Left lung (tissue), 10 donors: ENCODE results near the gene DTX4. TPM values are rescaled to one million over a fixed set of nuclear protein-coding genes. Genes with fewer than 3 reads are reported as not detected.
A peak's percentile ranks its signal among the peaks of the same experiment; 100 is the strongest.

ENCODE experiments used
- ATAC-seq: fragments of 200-7000 bp; cut with Tn5 transposase; one replicate; pipeline ENCODE4 v1.9.1; 2020; ENCODE audit warnings: moderate library complexity
- DNase-seq, 4 donors: peaks; one replicate each; pipeline ENCODE4 v3.0.0-alpha.2; 2013 to 2020
- H3K27ac ChIP-seq, 2 donors: fragments of 200-600 bp; sonication (generic) in 1 of 2; one replicate each; pipeline versions ENCODE4 v1.5.0 to v1.8.0; 2020 to 2021
- H3K27me3 ChIP-seq, 2 donors: fragments of 200-600 bp; sonication (generic) in 1 of 2; one replicate each; pipeline versions ENCODE4 v1.5.0 to v1.8.0; 2020 to 2021
- H3K36me3 ChIP-seq, 2 donors: fragments of 200-600 bp; sonication (generic) in 1 of 2; one replicate each; pipeline versions ENCODE4 v1.5.0 to v1.8.0; 2020 to 2021
- H3K4me1 ChIP-seq, 2 donors: fragments of 200-600 bp; one replicate each; pipeline ENCODE4 v1.8.0; 2021
- H3K4me3 ChIP-seq, 2 donors: fragments of 200-600 bp; sonication (generic) in 1 of 2; one replicate each; pipeline versions ENCODE4 v1.5.0 to v1.8.0; 2020 to 2021; ENCODE audit warnings: mild to moderate bottlenecking in 1 of 2
- H3K9me3 ChIP-seq, 2 donors: fragments of 200-600 bp; sonication (generic) in 1 of 2; one replicate each; pipeline versions ENCODE4 v1.5.0 to v1.8.0; 2020 to 2021
- CTCF ChIP-seq, 2 donors: fragments of 200-600 bp; sonication (generic) in 1 of 2; IDR thresholded peaks; one replicate each; pipeline versions ENCODE4 v1.5.0 to v1.8.0; 2021; ENCODE audit warnings: antibody characterized with exemption in 2 of 2
- intact Hi-C, 2 donors: fragments of 100-400 bp; cut with DNase I; formaldehyde crosslinking; loops; one replicate each; pipeline versions ENCODE4 v1.11.2 to v1.14.2; 2022
- polyA plus RNA-seq, 6 donors: library from polyadenylated mRNA; unstranded; fragments of 120-200 nt; gene quantifications; one replicate each; pipeline ENCODE4 v1.2.1, GENCODE V29; 2013; ENCODE audit not compliant: insufficient read length in 6 of 6
- total RNA-seq, 2 donors: library from RNA; stranded (reverse); fragmentation: NEBNext Ultra II Directional; extraction: Animal tissue kit (Norgen Biotek cat#: 25700); gene quantifications; one replicate each; pipeline ENCODE4 v1.2.1, GENCODE V29; 2021
- donor health status: DM: no; HTN: yes; CAD: no.
- donor health status: DM: no; HTN: no; CAD: no.

The DTX4 gene
- total and polyA plus RNA-seq, 8 donors: 33.2 to 74.9 (median 67.2) TPM

- H3K36me3 ChIP-seq: peaks cover 0 to 13% of the 10 kb centered on the region in 2 donors
- ATAC-seq: peak; percentile 47
- DNase-seq: peak in 1 of 4 donors; percentile 66
- H3K27ac ChIP-seq: peak overlapping the region; percentile 51 to 70
- no peak for TF ChIP-seq CTCF (IDR thresholded peaks at IDR 0.05)
- H3K9me3 ChIP-seq: no peaks in the 10 kb centered on the region
- intact Hi-C loops: no loop called here
- H3K27me3 ChIP-seq: no peaks in the 10 kb centered on the region
- no peak overlapping the region for H3K4me3 ChIP-seq
- peaks cover 50 to 65% of the 10 kb centered on the region in 2 donors for H3K4me1 ChIP-seq
These were observed 13.5 kb downstream of the DTX4 start for GRCh38 chr11:59185386-59185945.

GRCh38 chr11:59186130-59186594, 14.2 kb downstream of the DTX4 start:
- Histone ChIP-seq H3K4me1 (peaks cover 50 to 70% of the 10 kb centered on the region in 2 donors), H3K4me3 (no peak overlapping the region), H3K36me3 (peaks cover 0 to 13% of the 10 kb centered on the region in 2 donors), H3K27me3 (no peaks in the 10 kb centered on the region), H3K27ac (peak overlapping the region; percentile 51 to 70), H3K9me3 (no peaks in the 10 kb centered on the region)
- intact Hi-C loops: no loop called here
- DNase-seq (peak in 3 of 4 donors; percentile 70 to 86 (median 81)), ATAC-seq (peak; percentile 78)
- TF ChIP-seq CTCF (IDR thresholded peaks at IDR 0.05): peak; percentile 59 to 69

GRCh38 chr11:59187035-59187434, 15.1 kb downstream of the DTX4 start:
- peak; percentile 32 for ATAC-seq
- H3K4me1 ChIP-seq: peaks cover 50 to 70% of the 10 kb centered on the region in 2 donors
- H3K27ac ChIP-seq: peak overlapping the region; percentile 51 to 70
- no peaks in the 10 kb centered on the region for H3K27me3 ChIP-seq
- TF ChIP-seq CTCF (IDR thresholded peaks at IDR 0.05): no peak
- intact Hi-C loops: no loop called here
- H3K36me3 ChIP-seq: peaks cover 0 to 15% of the 10 kb centered on the region in 2 donors
- H3K9me3 ChIP-seq: no peaks in the 10 kb centered on the region
- no peak overlapping the region for H3K4me3 ChIP-seq
- peak in 1 of 4 donors; percentile 53 for DNase-seq

- H3K4me1 ChIP-seq: peaks cover 50 to 70% of the 10 kb centered on the region in 2 donors
- peak overlapping the region; percentile 33 to 70 for H3K27ac ChIP-seq
- H3K9me3 ChIP-seq: no peaks in the 10 kb centered on the region
- no peaks in the 10 kb centered on the region for H3K27me3 ChIP-seq
- DNase-seq (peak; percentile 62 to 98 (median 87)), ATAC-seq (peak; percentile 22)
- peaks cover 0 to 15% of the 10 kb centered on the region in 2 donors for H3K36me3 ChIP-seq
- intact Hi-C loops: no loop called here
- no peak overlapping the region for H3K4me3 ChIP-seq
- no peak for TF ChIP-seq CTCF (IDR thresholded peaks at IDR 0.05)
These were observed 15.7 kb downstream of the DTX4 start for GRCh38 chr11:59187587-59187986.

- H3K36me3 ChIP-seq: peaks cover 0 to 25% of the 10 kb centered on the region in 2 donors
- intact Hi-C loops: no loop called here
- ATAC-seq (peak; percentile 47), DNase-seq (no peak)
- no peak overlapping the region for H3K4me3 ChIP-seq
- H3K4me1 ChIP-seq: peaks cover 43 to 64% of the 10 kb centered on the region in 2 donors
- peak overlapping the region; percentile 33 to 70 for H3K27ac ChIP-seq
- H3K9me3 ChIP-seq: no peaks in the 10 kb centered on the region
- TF ChIP-seq CTCF (IDR thresholded peaks at IDR 0.05): no peak
- H3K27me3 ChIP-seq: no peaks in the 10 kb centered on the region
These were observed 17.0 kb downstream of the DTX4 start for GRCh38 chr11:59188954-59189353.
